HG02852 (cell line): Measurements from ENCODE around the gene IGF1R.

ENCODE experiments used
- ATAC-seq: cut with Tn5 transposase; IDR thresholded peaks from one replicate; pipeline ENCODE4 v1.9.1; 2021; ENCODE audit warnings: mild to moderate bottlenecking, moderate library complexity; ENCODE audit not compliant: unreplicated experiment

Gene IGF1R

GRCh38 chr15:98671060-98672008 lies 23.0 kb downstream of the IGF1R start:
- no peak for ATAC-seq

- ATAC-seq: no peak
Observed at GRCh38 chr15:98673133-98673532, 24.8 kb downstream of the IGF1R start.

GRCh38 chr15:98674336-98674735 lies 26.0 kb downstream of the IGF1R start:
- no peak for ATAC-seq

- ATAC-seq: no peak
Observed at GRCh38 chr15:98676586-98677270, 28.4 kb downstream of the IGF1R start.

- no peak for ATAC-seq
Observed at GRCh38 chr15:98677345-98678059, 29.2 kb downstream of the IGF1R start.

- ATAC-seq: no peak
Observed at GRCh38 chr15:98678484-98678883, 30.1 kb downstream of the IGF1R start.

GRCh38 chr15:98681061-98681460 lies 32.7 kb downstream of the IGF1R start:
- no peak for ATAC-seq

- ATAC-seq: no peak
Observed at GRCh38 chr15:98682992-98683701, 34.8 kb downstream of the IGF1R start.

- no peak for ATAC-seq
Observed at GRCh38 chr15:98683831-98684230, 35.5 kb downstream of the IGF1R start.

- no peak for ATAC-seq
Observed at GRCh38 chr15:98684436-98684835, 36.1 kb downstream of the IGF1R start.

GRCh38 chr15:98684995-98685525 lies 36.7 kb downstream of the IGF1R start:
- no peak for ATAC-seq

- no peak for ATAC-seq
Observed at GRCh38 chr15:98686983-98687382, 38.6 kb downstream of the IGF1R start.

- ATAC-seq: no peak
Observed at GRCh38 chr15:98689431-98689861, 41.1 kb downstream of the IGF1R start.

- no peak for ATAC-seq
Observed at GRCh38 chr15:98690272-98690950, 42.1 kb downstream of the IGF1R start.

- ATAC-seq: no peak
Observed at GRCh38 chr15:98692213-98692612, 43.9 kb downstream of the IGF1R start.

- ATAC-seq: no peak
Observed at GRCh38 chr15:98694161-98694560, 45.8 kb downstream of the IGF1R start.

GRCh38 chr15:98698792-98699191 lies 50.5 kb downstream of the IGF1R start:
- no peak for ATAC-seq

- ATAC-seq: no peak
Observed at GRCh38 chr15:98699591-98700424, 51.5 kb downstream of the IGF1R start.

GRCh38 chr15:98700519-98700918 lies 52.2 kb downstream of the IGF1R start:
- ATAC-seq: no peak
